Liver (tissue), 9 donors: ENCODE measurements around the gene MRAS. TPM values are rescaled to one million over a fixed set of nuclear protein-coding genes. Genes with fewer than 3 reads are reported as not detected.

Source experiments
- DNase-seq: peaks from one replicate; pipeline ENCODE4 v3.0.0-alpha.2; 2017; ENCODE audit warnings: low spot score
- H3K27ac ChIP-seq, 2 donors: one replicate each; pipeline ENCODE4 v1.7.0; 2013; ENCODE audit warnings: inconsistent platforms in 2 of 2, low read length in 2 of 2, control low read depth in 1 of 2, low read depth in 1 of 2, mild to moderate bottlenecking in 1 of 2
- H3K27me3 ChIP-seq, 4 donors: one replicate each; pipeline versions ENCODE4 v1.6.1 to v1.7.0; 2013; ENCODE audit warnings: low read length in 3 of 4, inconsistent platforms in 1 of 4, mild to moderate bottlenecking in 1 of 4, moderate library complexity in 1 of 4; ENCODE audit not compliant: control insufficient read depth in 4 of 4, insufficient read depth in 4 of 4
- H3K36me3 ChIP-seq, 4 donors: one replicate each; pipeline versions ENCODE4 v1.6.1 to v1.7.0; 2013; ENCODE audit warnings: low read length in 3 of 4, mild to moderate bottlenecking in 3 of 4, low read depth in 1 of 4, moderate library complexity in 1 of 4; ENCODE audit not compliant: control insufficient read depth in 4 of 4, insufficient read depth in 3 of 4
- H3K4me1 ChIP-seq, 4 donors: one replicate each; pipeline versions ENCODE4 v1.6.1 to v1.7.0; 2013; ENCODE audit warnings: low read length in 3 of 4, mild to moderate bottlenecking in 3 of 4, moderate library complexity in 1 of 4; ENCODE audit not compliant: control insufficient read depth in 4 of 4, insufficient read depth in 4 of 4
- H3K4me3 ChIP-seq, 3 donors: one replicate each; pipeline versions ENCODE4 v1.6.1 to v1.7.0; 2013; ENCODE audit warnings: low read length in 3 of 3, control low read depth in 1 of 3, low read depth in 1 of 3, mild to moderate bottlenecking in 1 of 3
- H3K9ac ChIP-seq, 2 donors: one replicate each; pipeline ENCODE4 v1.7.0; 2013; ENCODE audit warnings: low read length in 2 of 2, mild to moderate bottlenecking in 2 of 2, moderate library complexity in 2 of 2, control low read depth in 1 of 2, low read depth in 1 of 2
- H3K9me3 ChIP-seq, 4 donors: one replicate each; pipeline versions ENCODE4 v1.6.1 to v1.7.0; 2013; ENCODE audit warnings: low read length in 3 of 4; ENCODE audit not compliant: control insufficient read depth in 4 of 4
- EGR1 ChIP-seq, 2 donors: IDR thresholded peaks; 2 replicates each; pipeline ENCODE4 v1.6.1; 2016 to 2018; ENCODE audit warnings: antibody characterized with exemption in 2 of 2, low read depth in 2 of 2
- FOXA1 ChIP-seq: IDR thresholded peaks from 2 replicates; pipeline ENCODE4 v1.6.1; 2016; ENCODE audit warnings: antibody characterized with exemption
- FOXA2 ChIP-seq: IDR thresholded peaks from 2 replicates; pipeline ENCODE4 v1.6.1; 2016; ENCODE audit warnings: antibody characterized with exemption
- GABPA ChIP-seq, 2 donors: IDR thresholded peaks in 1 of 2; conservative IDR thresholded peaks in 1 of 2; 2 replicates each; pipeline ENCODE4 v1.6.1; 2016; ENCODE audit warnings: antibody characterized with exemption in 2 of 2, mild to moderate bottlenecking in 1 of 2, moderate library complexity in 1 of 2
- HNF4A ChIP-seq, 2 donors: conservative IDR thresholded peaks; 2 replicates each; pipeline ENCODE4 v1.6.1; 2016; ENCODE audit warnings: antibody characterized with exemption in 2 of 2, mild to moderate bottlenecking in 2 of 2
- HNF4G ChIP-seq: IDR thresholded peaks from 2 replicates; pipeline ENCODE4 v1.6.1; 2016; ENCODE audit warnings: antibody characterized with exemption
- JUND ChIP-seq, 2 donors: IDR thresholded peaks; 2 replicates each; pipeline ENCODE4 v1.6.1; 2016; ENCODE audit warnings: antibody characterized with exemption in 2 of 2
- NR2F2 ChIP-seq: IDR thresholded peaks from 2 replicates; pipeline ENCODE4 v1.6.1; 2016; ENCODE audit warnings: antibody characterized with exemption
- RAD21 ChIP-seq, 2 donors: IDR thresholded peaks; 2 replicates each; pipeline ENCODE4 v1.6.1; 2016; ENCODE audit warnings: antibody characterized with exemption in 2 of 2, mild to moderate bottlenecking in 2 of 2
- REST ChIP-seq: IDR thresholded peaks from 2 replicates; pipeline ENCODE4 v1.6.1; 2016; ENCODE audit warnings: antibody characterized with exemption, mild to moderate bottlenecking
- RXRA ChIP-seq, 2 donors: IDR thresholded peaks; 2 replicates each; pipeline ENCODE4 v1.6.1; 2017 to 2018; ENCODE audit warnings: antibody characterized with exemption in 2 of 2, mild to moderate bottlenecking in 1 of 2
- SP1 ChIP-seq: IDR thresholded peaks from 2 replicates; pipeline ENCODE4 v1.6.1; 2018; ENCODE audit warnings: antibody characterized with exemption, mild to moderate bottlenecking
- TAF1 ChIP-seq: conservative IDR thresholded peaks from 2 replicates; pipeline ENCODE4 v1.6.1; 2016; ENCODE audit warnings: antibody characterized with exemption, mild to moderate bottlenecking
- YY1 ChIP-seq: IDR thresholded peaks from 2 replicates; pipeline ENCODE4 v1.6.1; 2016; ENCODE audit warnings: antibody characterized with exemption, mild to moderate bottlenecking
- ZBTB33 ChIP-seq: IDR thresholded peaks from 2 replicates; pipeline ENCODE4 v1.6.1; 2016; ENCODE audit warnings: antibody characterized with exemption
- WGBS: extraction: QIAGEN DNeasy Blood & Tissue Kit; methylation state at CpG from one replicate; pipeline ENCODE4 v1.1.7; 2013; 5-methylcytosine and 5-hydroxymethylcytosine counted together
- polyA plus RNA-seq, 2 donors: library from polyadenylated mRNA; stranded (reverse) in 1 of 2; unstranded in 1 of 2; fragments of 200-250 nt in 1 of 2; fragments of >200 nt in 1 of 2; fragmentation: Nextera tagmentation in 1 of 2; extraction: Ambion mirVana in 1 of 2; gene quantifications; one replicate each; pipeline versions ENCODE4 v1.2.1 to v1.2.3, GENCODE V29; 2013 to 2015
- total RNA-seq, 2 donors: library from RNA; depleted of rRNA; stranded (reverse); fragments of >200 nt; gene quantifications; one replicate each; pipeline ENCODE4 v1.2.3, GENCODE V29; 2014
- TF ChIP-seq, protein P1 (sequence below): fragments of 150-350 bp; IDR thresholded peaks from 2 replicates; pipeline ENCODE4 v1.5.1; 2017; ENCODE audit warnings: improper control_type of control experiment, low read depth, low read length; ENCODE audit not compliant: missing input control
- TF ChIP-seq, protein P2 (sequence below): IDR thresholded peaks from 2 replicates; pipeline ENCODE4 v1.6.1; 2016; ENCODE audit warnings: antibody characterized with exemption
- donor health status: healthy.
- donor health status: healthy.
- donor health status: healthy.
- donor health status: healthy.
- donor health status: healthy.

Gene MRAS
- total and polyA plus RNA-seq, 4 donors: 1.6 to 2.6 (median 1.9) TPM

DNA sequence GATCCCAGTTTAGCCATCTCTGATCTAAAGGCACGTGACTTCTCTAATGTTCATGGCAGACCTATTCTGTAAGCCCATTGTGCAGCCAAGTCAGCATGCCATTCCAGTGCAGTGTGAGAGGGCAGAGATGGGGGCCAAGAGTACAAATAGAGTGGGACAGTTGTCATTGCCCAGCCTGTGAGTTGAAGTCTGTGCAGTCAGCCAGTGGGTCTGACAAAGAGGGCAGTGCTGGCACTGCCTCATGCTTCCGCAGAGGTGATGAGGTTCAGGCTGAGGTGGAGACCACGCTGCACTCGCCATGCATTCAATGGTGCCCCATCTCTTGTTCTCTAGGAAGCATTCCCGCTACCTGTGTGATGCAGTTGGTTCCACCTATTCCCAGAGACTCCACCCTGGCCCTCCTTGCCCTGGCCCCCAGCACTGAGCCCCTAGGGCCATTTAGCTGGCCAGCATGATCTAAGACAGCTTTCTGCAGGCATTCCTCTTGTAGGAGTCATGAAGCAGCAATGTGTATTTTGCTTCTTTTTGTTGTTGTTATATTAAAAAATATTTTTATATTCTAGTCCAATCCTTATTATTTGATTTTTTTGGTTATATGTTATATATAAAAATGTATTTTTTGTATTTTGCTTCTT is 3.7 kb downstream of the MRAS start:
- H3K9me3 ChIP-seq: no peaks in the 10 kb centered on the region
- H3K27me3 ChIP-seq: no peaks in the 10 kb centered on the region
- no peak overlapping the region for H3K27ac ChIP-seq
- no peaks in the 10 kb centered on the region for H3K36me3 ChIP-seq
- H3K9ac ChIP-seq: no peak overlapping the region
- peaks cover 0 to 19% (median 7%) of the 10 kb centered on the region in 4 donors for H3K4me1 ChIP-seq
- H3K4me3 ChIP-seq: no peak overlapping the region
- TF ChIP-seq, protein P1, sequence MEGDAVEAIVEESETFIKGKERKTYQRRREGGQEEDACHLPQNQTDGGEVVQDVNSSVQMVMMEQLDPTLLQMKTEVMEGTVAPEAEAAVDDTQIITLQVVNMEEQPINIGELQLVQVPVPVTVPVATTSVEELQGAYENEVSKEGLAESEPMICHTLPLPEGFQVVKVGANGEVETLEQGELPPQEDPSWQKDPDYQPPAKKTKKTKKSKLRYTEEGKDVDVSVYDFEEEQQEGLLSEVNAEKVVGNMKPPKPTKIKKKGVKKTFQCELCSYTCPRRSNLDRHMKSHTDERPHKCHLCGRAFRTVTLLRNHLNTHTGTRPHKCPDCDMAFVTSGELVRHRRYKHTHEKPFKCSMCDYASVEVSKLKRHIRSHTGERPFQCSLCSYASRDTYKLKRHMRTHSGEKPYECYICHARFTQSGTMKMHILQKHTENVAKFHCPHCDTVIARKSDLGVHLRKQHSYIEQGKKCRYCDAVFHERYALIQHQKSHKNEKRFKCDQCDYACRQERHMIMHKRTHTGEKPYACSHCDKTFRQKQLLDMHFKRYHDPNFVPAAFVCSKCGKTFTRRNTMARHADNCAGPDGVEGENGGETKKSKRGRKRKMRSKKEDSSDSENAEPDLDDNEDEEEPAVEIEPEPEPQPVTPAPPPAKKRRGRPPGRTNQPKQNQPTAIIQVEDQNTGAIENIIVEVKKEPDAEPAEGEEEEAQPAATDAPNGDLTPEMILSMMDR: no peak
- TF ChIP-seq RXRA (IDR thresholded peaks at IDR 0.05) (no peak), NR2F2 (no peak), REST (no peak), ZBTB33 (no peak), YY1 (no peak)
- TF ChIP-seq, protein P2, sequence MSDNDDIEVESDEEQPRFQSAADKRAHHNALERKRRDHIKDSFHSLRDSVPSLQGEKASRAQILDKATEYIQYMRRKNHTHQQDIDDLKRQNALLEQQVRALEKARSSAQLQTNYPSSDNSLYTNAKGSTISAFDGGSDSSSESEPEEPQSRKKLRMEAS: no peak
- no peak for DNase-seq
- 97% methylated on average over 5 of the region's 5 CpGs for WGBS

- DNase-seq: no peak
- H3K4me3 ChIP-seq: no peak overlapping the region
- no peak overlapping the region for H3K9ac ChIP-seq
- no peaks in the 10 kb centered on the region for H3K27me3 ChIP-seq
- H3K36me3 ChIP-seq: no peaks in the 10 kb centered on the region
- no peak overlapping the region for H3K27ac ChIP-seq
- H3K4me1 ChIP-seq: peaks cover 0 to 3% (median under 1%) of the 10 kb centered on the region in 4 donors
- no peaks in the 10 kb centered on the region for H3K9me3 ChIP-seq
- TF ChIP-seq FOXA1 (no peak), RAD21 (IDR thresholded peaks at IDR 0.05) (no peak), SP1 (no peak), FOXA2 (no peak), TAF1 (no peak), GABPA (IDR thresholded peaks at IDR 0.05 in 1 of 2, conservative IDR thresholded peaks at IDR 0.05 in 1 of 2) (no peak), REST (no peak), HNF4G (no peak), HNF4A (conservative IDR thresholded peaks at IDR 0.05) (no peak), RXRA (IDR thresholded peaks at IDR 0.05) (no peak), JUND (IDR thresholded peaks at IDR 0.05) (no peak), NR2F2 (no peak), YY1 (no peak), EGR1 (IDR thresholded peaks at IDR 0.05; ENCODE audit: low read depth in 2 of 2) (no peak)
- TF ChIP-seq, protein P2: no peak
- TF ChIP-seq, protein P1: no peak
These were observed 6.0 kb downstream of the MRAS start for GRCh38 chr3:138354376-138354775.
